HG03095 (cell line): ENCODE measurements around the gene CRELD2.

Experiments used
- ATAC-seq: cut with Tn5 transposase; IDR thresholded peaks from one replicate; pipeline ENCODE4 v1.9.1; 2021; ENCODE audit warnings: moderate library complexity; ENCODE audit not compliant: unreplicated experiment

CRELD2 gene

GRCh38 chr22:49955581-49956417, 37.4 kb downstream of the CRELD2 start:
- ATAC-seq, result no peak

DNA sequence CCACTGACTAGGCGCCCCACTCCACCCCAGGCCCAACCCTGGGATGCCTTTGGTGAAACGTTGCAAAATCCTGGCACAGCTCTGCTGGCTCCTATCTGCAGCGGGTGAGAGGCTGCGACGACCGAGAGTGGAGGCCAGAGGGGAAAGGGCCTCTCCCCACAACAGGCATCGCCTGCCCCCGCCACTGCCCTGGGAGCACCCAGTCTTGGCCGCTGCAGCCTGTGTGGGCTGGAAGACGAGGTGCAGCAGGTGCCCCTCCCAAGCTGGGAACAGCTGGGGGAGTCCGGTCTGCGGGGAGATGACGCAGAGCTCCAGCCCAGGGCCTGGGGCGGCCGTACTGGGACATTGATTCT, 38.0 kb downstream of the CRELD2 start:
- ATAC-seq, result no peak

DNA sequence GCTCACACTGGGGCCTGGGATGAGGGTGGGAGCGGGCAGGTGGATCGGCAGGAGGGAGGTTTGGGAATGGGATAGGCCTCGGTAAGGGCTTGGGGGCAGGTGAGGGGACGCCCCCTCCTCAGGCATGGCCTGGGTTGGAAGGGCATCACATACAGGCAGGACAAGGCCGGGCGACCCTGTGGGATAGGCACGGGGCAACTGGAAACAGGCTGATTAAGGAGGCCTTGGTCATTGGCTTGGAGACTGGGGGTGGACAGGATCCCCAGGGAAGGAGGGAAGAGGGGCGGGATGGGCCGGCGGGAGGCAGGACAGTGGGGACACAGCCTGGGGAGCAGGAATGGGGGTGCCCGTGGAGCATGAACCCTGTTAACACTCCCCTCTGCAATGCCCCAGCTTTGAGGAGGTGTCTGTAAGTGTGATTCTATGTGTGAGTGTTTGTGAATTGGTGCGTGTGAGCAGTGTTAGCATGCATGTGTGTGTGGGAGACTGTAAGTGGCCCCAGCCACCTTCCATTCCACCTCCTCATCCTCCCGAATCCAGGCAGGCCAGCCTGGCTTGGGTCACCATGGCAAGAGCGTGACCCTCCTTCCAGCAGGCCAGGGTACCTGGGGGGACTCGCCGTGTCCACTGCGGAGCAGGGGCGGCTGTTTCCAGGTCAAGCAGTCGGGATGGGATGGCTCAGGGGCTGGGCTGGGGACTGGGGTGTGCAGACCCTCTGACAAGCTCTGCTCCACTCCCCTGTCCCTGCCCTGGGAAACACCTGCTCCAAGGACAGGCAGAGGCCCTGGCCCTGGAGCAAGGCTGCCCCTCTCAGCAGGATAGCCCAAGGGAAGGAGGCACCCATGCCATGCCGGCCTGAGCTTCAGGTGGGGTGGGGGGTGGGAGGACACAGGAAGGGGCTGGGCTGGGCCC, 38.7 kb downstream of the CRELD2 start:
- no peak for ATAC-seq

DNA sequence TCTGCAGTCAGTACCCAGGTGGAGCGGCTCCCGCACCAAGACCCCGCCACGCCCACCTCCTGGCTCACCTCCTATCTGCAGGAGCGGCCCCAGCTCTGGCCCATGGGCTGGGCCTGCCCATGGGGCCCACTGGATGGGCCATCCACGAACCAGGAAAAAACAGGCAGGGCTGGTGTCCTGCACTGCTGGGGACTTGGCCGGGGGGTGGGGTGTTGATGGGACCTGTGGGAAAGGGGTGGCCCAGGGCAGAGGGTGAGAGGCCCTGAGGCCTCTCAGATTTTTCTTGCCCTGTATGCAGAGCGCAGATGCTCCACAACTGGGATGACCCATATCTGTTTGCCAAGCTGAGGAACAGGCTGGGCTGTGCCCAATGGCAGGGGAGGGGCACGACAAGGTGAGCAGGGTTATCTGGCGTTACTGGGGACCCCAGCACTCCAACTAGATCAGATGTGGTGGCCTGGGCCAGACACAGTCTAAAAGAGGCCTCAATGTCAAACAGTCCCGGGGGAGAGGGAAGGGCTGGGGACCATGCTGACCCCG, 39.5 kb downstream of the CRELD2 start:
- ATAC-seq, result no peak

- ATAC-seq, result no peak
Measured at GRCh38 chr22:49958366-49958921, 40.0 kb downstream of the CRELD2 start.

GRCh38 chr22:49958931-49959781, 40.7 kb downstream of the CRELD2 start:
- no peak for ATAC-seq

DNA sequence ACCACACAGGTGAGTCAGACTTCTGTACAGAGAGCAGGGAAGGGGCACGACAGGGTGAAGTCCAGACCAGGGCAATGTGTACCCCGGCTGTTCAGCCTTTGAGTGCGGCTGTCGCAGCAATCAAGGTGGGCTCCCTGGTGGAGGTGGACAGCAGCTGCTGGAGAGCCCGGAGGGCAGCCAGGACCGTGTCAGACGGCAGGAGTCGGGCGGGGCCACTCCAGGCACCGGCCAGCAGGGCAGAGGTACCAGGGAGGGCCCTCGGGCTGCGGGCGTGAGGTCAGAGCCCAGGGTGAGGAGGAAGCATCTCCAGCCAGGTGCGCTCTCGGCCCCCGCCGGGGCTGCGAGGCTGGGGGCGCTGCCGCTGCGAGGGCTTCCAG, 41.3 kb downstream of the CRELD2 start:
- ATAC-seq, result peak; percentile 5

- ATAC-seq, result peak; percentile 52
Measured at GRCh38 chr22:49960159-49961004, 41.9 kb downstream of the CRELD2 start, which contains the start of gene PIM3. Gene PIM3 (plus strand): TSS chr22:49960772. CDS start chr22:49960948, 176 bp downstream.

DNA sequence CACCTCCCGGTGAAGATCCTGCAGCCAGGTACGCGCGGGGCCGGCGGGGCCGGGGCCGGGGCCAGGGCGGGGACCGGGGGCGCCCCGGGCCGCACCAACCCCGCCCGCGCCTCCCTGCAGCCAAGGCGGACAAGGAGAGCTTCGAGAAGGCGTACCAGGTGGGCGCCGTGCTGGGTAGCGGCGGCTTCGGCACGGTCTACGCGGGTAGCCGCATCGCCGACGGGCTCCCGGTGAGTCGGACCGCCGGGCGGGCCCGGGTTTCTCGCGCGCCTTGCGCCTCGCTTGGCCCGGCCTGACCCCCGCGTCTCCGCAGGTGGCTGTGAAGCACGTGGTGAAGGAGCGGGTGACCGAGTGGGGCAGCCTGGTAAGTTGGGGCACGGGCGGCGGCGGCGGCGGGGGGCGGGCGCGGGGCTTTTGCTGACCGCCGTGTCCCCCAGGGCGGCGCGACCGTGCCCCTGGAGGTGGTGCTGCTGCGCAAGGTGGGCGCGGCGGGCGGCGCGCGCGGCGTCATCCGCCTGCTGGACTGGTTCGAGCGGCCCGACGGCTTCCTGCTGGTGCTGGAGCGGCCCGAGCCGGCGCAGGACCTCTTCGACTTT, 42.7 kb downstream of the CRELD2 start:
- no peak for ATAC-seq

DNA sequence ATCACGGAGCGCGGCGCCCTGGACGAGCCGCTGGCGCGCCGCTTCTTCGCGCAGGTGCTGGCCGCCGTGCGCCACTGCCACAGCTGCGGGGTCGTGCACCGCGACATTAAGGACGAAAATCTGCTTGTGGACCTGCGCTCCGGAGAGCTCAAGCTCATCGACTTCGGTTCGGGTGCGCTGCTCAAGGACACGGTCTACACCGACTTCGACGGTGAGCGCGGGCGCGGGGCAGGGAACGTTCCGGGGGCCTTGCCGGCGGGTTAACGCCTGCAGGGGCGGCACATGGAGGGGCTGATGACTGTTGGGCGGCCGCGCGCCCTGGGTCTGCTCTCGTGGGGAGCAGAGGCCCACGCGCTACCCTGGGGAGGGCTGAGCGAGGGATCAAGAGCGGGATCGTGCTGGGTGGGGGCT, 43.2 kb downstream of the CRELD2 start:
- no peak for ATAC-seq

DNA sequence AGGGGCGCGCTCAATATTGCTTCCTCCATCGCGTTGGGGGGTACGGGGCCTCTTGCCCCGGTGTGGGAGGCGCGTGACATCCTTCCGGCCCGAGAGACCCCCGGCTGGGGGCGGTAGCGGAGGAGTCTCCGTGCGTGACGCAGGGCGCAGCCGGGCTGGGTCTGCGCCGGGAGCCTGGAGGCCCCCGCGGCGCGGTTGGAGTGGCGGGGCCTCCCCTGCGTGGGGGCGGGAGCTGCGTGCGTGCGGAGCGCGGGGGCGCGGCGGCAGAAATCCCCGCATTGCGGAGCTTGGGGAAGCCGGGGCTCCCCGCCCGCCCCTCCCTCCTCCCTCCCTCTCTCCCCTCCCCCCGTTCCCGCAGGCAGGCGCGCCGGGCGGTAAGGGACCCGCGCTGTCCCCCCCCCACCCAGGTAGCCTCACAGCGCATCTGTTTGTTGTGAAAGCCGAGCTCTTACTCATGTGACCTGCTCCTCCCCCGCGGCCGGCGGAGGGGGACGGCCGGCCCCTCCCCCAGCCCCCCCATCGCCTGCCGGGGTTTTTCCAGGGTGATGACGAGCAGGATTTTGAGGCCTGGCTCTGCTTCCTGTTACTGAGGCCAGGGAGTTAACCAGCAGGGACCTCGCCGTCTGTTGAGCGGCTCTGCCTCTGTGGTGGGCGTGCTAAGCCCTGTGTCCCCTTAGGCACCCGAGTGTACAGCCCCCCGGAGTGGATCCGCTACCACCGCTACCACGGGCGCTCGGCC, 43.7 kb downstream of the CRELD2 start:
- ATAC-seq, result no peak

GRCh38 chr22:49962751-49963646, 44.6 kb downstream of the CRELD2 start:
- ATAC-seq, result no peak

GRCh38 chr22:49963647-49964026, 45.2 kb downstream of the CRELD2 start:
- no peak for ATAC-seq

GRCh38 chr22:49964136-49965090, 46.0 kb downstream of the CRELD2 start:
- no peak for ATAC-seq

DNA sequence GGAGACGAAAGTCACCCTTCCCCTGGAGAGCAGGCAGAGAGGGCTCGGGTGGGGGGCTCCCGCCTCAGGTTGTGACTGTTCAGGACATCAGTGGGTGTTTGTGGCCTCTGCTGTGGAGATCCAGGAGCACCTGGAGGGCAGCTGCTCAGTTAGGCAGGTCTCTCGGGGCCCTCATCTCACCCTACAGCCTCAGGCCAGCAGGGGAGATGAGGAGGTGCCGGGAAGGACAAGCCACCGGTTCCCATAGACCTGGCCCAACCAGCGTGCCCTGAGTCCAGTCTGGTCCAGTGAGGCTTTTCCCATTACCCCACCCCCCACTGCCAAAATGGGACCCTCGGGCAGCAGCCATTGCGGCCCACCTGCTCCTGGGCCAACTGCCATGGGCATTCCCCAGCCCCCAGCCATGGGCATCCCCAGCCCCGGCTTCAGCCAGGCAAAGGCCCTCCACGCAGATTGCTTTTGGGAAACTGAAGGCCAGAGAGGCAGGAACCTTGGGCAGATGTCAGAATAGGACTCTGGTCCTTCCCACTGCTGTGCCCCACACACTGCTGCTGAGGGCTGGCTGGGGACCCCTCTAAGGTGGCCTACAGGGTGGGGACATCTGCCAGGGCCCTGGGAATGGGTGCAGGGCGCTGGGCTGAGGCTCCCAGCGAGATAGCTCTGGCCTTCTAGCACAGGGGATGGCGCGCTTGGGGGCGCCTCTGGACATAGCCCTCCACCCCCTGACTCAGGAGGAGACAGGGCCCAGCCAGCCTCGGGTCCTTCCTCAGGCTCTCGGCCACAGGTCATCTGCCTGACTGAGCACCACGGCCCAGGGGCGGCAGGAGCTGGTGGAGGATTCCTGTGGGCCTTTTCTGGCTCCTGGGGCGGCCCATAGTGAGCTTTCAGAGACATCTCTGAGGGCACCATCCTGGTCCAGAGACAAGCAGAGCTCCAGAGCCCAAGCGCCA, 46.9 kb downstream of the CRELD2 start:
- ATAC-seq, result no peak
